Endothelial cell of umbilical vein (primary cell): ENCODE data around the gene VAC14. TPM values are rescaled to one million over a fixed set of nuclear protein-coding genes. Genes with fewer than 3 reads are reported as not detected.

Experiments used
- BruUV-seq: library from RNA; stranded (reverse); fragments of 400-500 nt; replicated peaks from 2 replicates; lab custom pipeline; 2021; lab: Mats Ljungman, UMichigan
- CTCF ChIA-PET: fragments of 300-600, 350-600 bp; sonication (Branson Sonifier 250); formaldehyde crosslinking; loops from one replicate; lab custom pipeline; 2021; ENCODE audit warnings: antibody characterized with exemption, inconsistent platforms; lab: Charles Lee
- POLR2A ChIA-PET: fragments of 300-600, 350-600 bp; sonication (Branson Sonifier 250); formaldehyde crosslinking; loops from one replicate; lab custom pipeline; 2021; ENCODE audit warnings: antibody characterized with exemption, inconsistent platforms; lab: Charles Lee
- DNase-seq: peaks from one replicate; pipeline ENCODE4 v3.0.0-alpha.2; 2011; ENCODE audit warnings: low read depth, low spot score
- FAIRE-seq: peaks from 2 replicates; lab custom pipeline; 2011; peaks lifted over from hg19 to GRCh38; lab: Jason Lieb, UNC
- H2AFZ ChIP-seq: 2 replicates; pipeline ENCODE4 v1.6.0; 2012; ENCODE audit warnings: low read depth, low read length, control low read depth, inconsistent platforms
- H3K27ac ChIP-seq: 2 replicates; pipeline ENCODE4 v1.5.1; 2011; ENCODE audit warnings: low read depth, mild to moderate bottlenecking, control low read depth, low read length, moderate library complexity; ENCODE audit not compliant: insufficient read depth
- H3K27me3 ChIP-seq, 2 experiments: 2 replicates each; pipeline versions ENCODE4 v1.6.0 to v1.6.1; 2011; ENCODE audit warnings: low read length in 2 of 2, mixed read lengths in 1 of 2; ENCODE audit not compliant: control insufficient read depth in 2 of 2, insufficient read depth in 2 of 2
- H3K36me3 ChIP-seq, 2 experiments: 2 replicates in 1 of 2; 3 replicates in 1 of 2; pipeline ENCODE4 v1.5.1; 2011; ENCODE audit warnings: low read length in 2 of 2, mild to moderate bottlenecking in 1 of 2, moderate library complexity in 1 of 2; ENCODE audit not compliant: control insufficient read depth in 2 of 2, insufficient read depth in 2 of 2; ENCODE audit errors: extremely low read depth in 1 of 2
- H3K4me1 ChIP-seq: 3 replicates; pipeline ENCODE4 v1.5.1; 2011; ENCODE audit warnings: mild to moderate bottlenecking, low read length; ENCODE audit not compliant: control insufficient read depth, insufficient read depth; ENCODE audit errors: extremely low read depth
- H3K4me2 ChIP-seq: 2 replicates; pipeline ENCODE4 v1.6.1; 2011; ENCODE audit warnings: low read length, control low read depth, mixed read lengths; ENCODE audit not compliant: insufficient read depth
- H3K4me3 ChIP-seq, 3 experiments: fragments of 200-600 bp in 1 of 3; sonication (generic), shearing (Covaris generic) in 1 of 3; replicated peaks in 1 of 3; 2 replicates each; pipeline ENCODE4 v1.5.1; 2011 to 2016; ENCODE audit warnings: control low read depth in 3 of 3, low read length in 3 of 3, mild to moderate bottlenecking in 2 of 3, inconsistent platforms in 1 of 3, low read depth in 1 of 3, moderate library complexity in 1 of 3; ENCODE audit not compliant: insufficient read depth in 1 of 3
- H3K79me2 ChIP-seq: 2 replicates; pipeline ENCODE4 v1.6.0; 2012; ENCODE audit warnings: low read length, inconsistent platforms; ENCODE audit not compliant: control insufficient read depth, insufficient read depth
- H3K9ac ChIP-seq: replicated peaks from 2 replicates; pipeline ENCODE3; 2011; ENCODE audit warnings: low read length, control low read depth; ENCODE audit not compliant: insufficient read depth; ENCODE audit errors: extremely low read depth
- H3K9me1 ChIP-seq: replicated peaks from 3 replicates; pipeline ENCODE4 v1.6.0; 2011; ENCODE audit warnings: mild to moderate bottlenecking, low read length; ENCODE audit not compliant: control insufficient read depth, insufficient read depth; ENCODE audit errors: extremely low read depth
- H3K9me3 ChIP-seq: replicated peaks from 2 replicates; pipeline ENCODE4 v1.5.1; 2012; ENCODE audit warnings: low read length, inconsistent platforms; ENCODE audit not compliant: control insufficient read depth, insufficient read depth
- H4K20me1 ChIP-seq: replicated peaks from 2 replicates; pipeline ENCODE3; 2011; ENCODE audit warnings: mild to moderate bottlenecking, low read length; ENCODE audit not compliant: control insufficient read depth, insufficient read depth; ENCODE audit errors: extremely low read depth
- CTCF ChIP-seq, 2 donors: IDR thresholded peaks; 1 replicate in 1 of 2; 2 replicates in 1 of 2; pipeline ENCODE4 v1.5.1; 2011; ENCODE audit warnings: low read length in 2 of 2, mild to moderate bottlenecking in 2 of 2, moderate library complexity in 2 of 2, control low read depth in 1 of 2, inconsistent platforms in 1 of 2, low read depth in 1 of 2; ENCODE audit not compliant: insufficient read depth in 1 of 2; ENCODE audit errors: extremely low read depth in 1 of 2
- EZH2 ChIP-seq: IDR thresholded peaks from 2 replicates; pipeline ENCODE4 v1.6.1; 2012; ENCODE audit warnings: borderline replicate concordance, low read depth, mild to moderate bottlenecking, moderate library complexity, low read length, inconsistent platforms; ENCODE audit not compliant: severe bottlenecking
- FOS ChIP-seq: IDR thresholded peaks from 2 replicates; pipeline ENCODE4 v1.6.1; 2011; ENCODE audit warnings: mild to moderate bottlenecking, low read length, moderate library complexity, borderline replicate concordance; ENCODE audit not compliant: insufficient read depth
- GATA2 ChIP-seq: IDR thresholded peaks from 2 replicates; pipeline ENCODE4 v1.7.0; 2011; ENCODE audit warnings: low read depth, mild to moderate bottlenecking, moderate library complexity, mixed read lengths, low read length; ENCODE audit not compliant: insufficient read length, insufficient read depth
- JUN ChIP-seq: IDR thresholded peaks from 2 replicates; pipeline ENCODE4 v1.6.1; 2011; ENCODE audit warnings: borderline replicate concordance, low read depth; ENCODE audit not compliant: insufficient read length, insufficient read depth
- MAX ChIP-seq: IDR thresholded peaks from 2 replicates; pipeline ENCODE4 v1.6.1; 2011; ENCODE audit not compliant: insufficient read depth, insufficient read length
- MYC ChIP-seq: IDR thresholded peaks from one replicate; pipeline ENCODE4 v1.6.1; 2011; ENCODE audit warnings: mild to moderate bottlenecking, low read depth, low read length
- POLR2A ChIP-seq: IDR thresholded peaks from 2 replicates; pipeline ENCODE4 v1.6.1; 2012; ENCODE audit warnings: low read depth, mild to moderate bottlenecking, control low read depth, low read length
- POLR2AphosphoS5 ChIP-seq: IDR thresholded peaks from 2 replicates; pipeline ENCODE4 v1.6.1; 2012; ENCODE audit warnings: low read depth, mild to moderate bottlenecking, control low read depth, low read length, moderate library complexity; ENCODE audit not compliant: insufficient read depth
- dilution Hi-C: fragments of 300-500 bp; cut with MboI; formaldehyde crosslinking; loops from one replicate; pipeline ENCODE4 v1.15.0; 2019; ENCODE audit warnings: low sequenced_read_pairs; ENCODE audit not compliant: extremely low pct_ligation_motif_present
- intact Hi-C: fragments of 100-400 bp; cut with micrococcal nuclease; formaldehyde crosslinking; loops from one replicate; pipeline ENCODE4 v1.10.0; 2022
- polyA plus RNA-seq, 4 experiments: library from polyadenylated mRNA; depleted of rRNA in 3 of 4; stranded (reverse) in 3 of 4; unstranded in 1 of 4; fragments of >200 nt; gene quantifications; 2 replicates each; pipeline versions ENCODE4 v1.2.1 to v1.2.3, GENCODE V29; 2011 to 2012; ENCODE audit warnings: missing spikeins in 1 of 4
- total RNA-seq: library from RNA; stranded (reverse); gene quantifications from 2 replicates; pipeline ENCODE4 v1.2.3, GENCODE V29; 2021

VAC14 gene
- total and polyA plus RNA-seq, 2 donors (not counting 3 experiments of a cell fraction or from before 2014, with no cell fraction given) = 37.6 to 57.9 TPM

DNA sequence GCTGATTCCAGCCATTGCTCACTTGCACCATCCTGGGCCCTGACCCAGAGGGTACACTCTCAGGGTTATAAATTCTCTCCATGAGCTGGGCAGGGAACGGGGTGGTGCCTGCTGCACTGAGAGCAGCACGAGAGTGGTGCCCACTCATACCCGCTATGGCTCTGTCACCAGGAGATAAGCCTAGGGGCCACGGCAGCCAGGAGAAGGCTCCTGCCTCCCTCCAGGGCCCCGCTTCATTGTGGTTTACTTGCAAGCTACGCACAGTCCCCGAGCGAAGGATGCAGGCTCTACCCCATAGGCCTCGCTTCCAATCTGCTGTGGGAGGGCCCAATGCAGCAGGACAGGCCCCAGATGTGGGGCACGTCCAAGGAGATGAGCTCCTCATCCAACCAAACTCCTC lies 48.5 kb downstream of the VAC14 start:
- no peak overlapping the region for H3K27ac ChIP-seq
- ChIA-PET CTCF (interaction anchor here (0.6 to 5.0 kb wide), 4 partner anchors 14 to 98 kb away, joined by 3 to 42 read pairs (median 10); no protein-coding TSS in a partner anchor), POLR2A (no interaction called here)
- no peak overlapping the region for H3K4me2 ChIP-seq
- FAIRE-seq (no peak), DNase-seq (no peak)
- H3K4me1 ChIP-seq = peaks cover 16% of the 10 kb centered on the region
- no peaks in the 10 kb centered on the region for H3K9me1 ChIP-seq
- no peak overlapping the region for H3K4me3 ChIP-seq
- H3K36me3 ChIP-seq = no peaks in the 10 kb centered on the region
- no TSS peak for BruUV-seq
- no peaks in the 10 kb centered on the region for H3K27me3 ChIP-seq
- no peaks in the 10 kb centered on the region for H3K79me2 ChIP-seq
- intact Hi-C loops = no loop called here
- TF ChIP-seq JUN (no peak), EZH2 (no peak), POLR2A (no peak), POLR2AphosphoS5 (no peak), FOS (no peak), GATA2 (no peak), MAX (no peak), CTCF (IDR thresholded peaks at IDR 0.05; ENCODE audit: extremely low read depth in 1 of 2, insufficient read depth in 1 of 2, low read depth in 1 of 2, low read length in 2 of 2) (no peak), MYC (no peak)
- H3K9me3 ChIP-seq = no peaks in the 10 kb centered on the region
- no peak overlapping the region for H3K9ac ChIP-seq
- no peak overlapping the region for H2AFZ ChIP-seq
- no peaks in the 10 kb centered on the region for H4K20me1 ChIP-seq
- dilution Hi-C loops = no loop called here
